Hematopoietic multipotent progenitor cell treated with erythropoietin and hydrocortisone succinate and interleukin-3 and kit ligand, for 8 days (in vitro differentiated cells): Measurements from ENCODE around the gene PRR14.
"Not testable (repeated sequence)": the region's sequence is repeated elsewhere in the genome, so short reads cannot be mapped to it uniquely, and the experiment has no call there.

ENCODE experiments used
- DNase-seq: peaks from one replicate; pipeline ENCODE4 v3.0.0-alpha.2; 2015

PRR14 gene

DNA sequence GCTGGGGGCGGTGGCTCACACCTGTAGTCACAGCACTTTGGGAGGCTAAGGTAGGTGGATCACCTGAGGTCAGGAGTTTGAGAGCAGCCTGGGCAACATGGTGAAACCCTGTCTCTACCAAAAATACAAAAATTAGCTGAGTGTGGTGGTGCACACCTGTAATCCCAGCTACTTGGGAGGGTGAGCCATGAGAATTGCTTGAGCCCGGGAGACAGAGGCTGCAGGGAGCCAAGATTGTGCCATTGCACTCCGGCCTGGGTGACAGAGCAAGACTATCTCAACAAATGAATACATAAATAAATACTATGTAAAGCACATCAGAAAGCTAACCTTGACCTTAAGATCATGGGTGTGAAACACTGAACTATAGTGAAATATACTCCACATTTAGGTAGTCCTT is 45.9 kb downstream of the PRR14 start:
- not testable (repeated sequence) for DNase-seq

DNA sequence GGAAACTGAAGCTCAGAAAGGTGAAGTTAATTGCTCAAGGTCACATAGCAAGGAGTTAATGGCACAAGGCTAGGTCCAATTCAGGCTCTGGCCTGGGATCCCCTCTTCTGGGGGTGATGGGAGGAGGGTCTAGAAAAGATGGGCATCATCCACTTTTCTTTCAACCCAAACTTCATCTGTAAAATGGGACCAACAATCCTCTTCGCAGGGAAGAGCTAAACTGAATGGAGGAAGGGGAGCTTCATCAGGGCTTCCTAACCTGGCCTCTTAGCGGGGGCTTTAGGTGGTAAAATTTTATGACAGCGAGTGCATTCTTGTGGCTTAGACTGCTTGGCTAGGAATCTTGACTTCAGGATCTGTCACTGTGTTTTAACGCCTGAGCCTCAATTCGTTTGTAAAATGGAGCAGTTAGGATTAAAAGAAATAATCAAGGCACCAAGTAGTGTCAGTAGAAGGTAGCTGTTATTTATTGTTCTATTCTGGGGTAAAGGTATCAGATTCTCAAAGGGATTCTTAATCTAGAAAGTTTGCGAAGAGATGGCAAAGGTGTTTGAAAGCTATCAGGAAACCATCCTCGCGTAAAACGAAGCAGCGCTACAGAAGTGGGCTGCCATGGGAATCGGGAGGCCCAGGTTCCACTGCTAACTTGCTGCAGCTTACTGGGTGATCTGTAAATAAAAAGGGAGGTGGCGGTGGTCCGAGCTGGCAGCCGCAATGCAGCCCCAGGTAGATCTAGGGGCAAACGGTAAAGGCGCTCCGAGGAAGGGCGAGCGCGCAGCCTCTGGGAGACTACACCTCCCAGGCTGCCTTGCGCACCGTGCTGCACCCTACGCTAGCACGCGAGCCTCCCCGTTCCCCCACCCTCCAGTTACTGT is 46.7 kb downstream of the PRR14 start:
- DNase-seq, result no peak

DNA sequence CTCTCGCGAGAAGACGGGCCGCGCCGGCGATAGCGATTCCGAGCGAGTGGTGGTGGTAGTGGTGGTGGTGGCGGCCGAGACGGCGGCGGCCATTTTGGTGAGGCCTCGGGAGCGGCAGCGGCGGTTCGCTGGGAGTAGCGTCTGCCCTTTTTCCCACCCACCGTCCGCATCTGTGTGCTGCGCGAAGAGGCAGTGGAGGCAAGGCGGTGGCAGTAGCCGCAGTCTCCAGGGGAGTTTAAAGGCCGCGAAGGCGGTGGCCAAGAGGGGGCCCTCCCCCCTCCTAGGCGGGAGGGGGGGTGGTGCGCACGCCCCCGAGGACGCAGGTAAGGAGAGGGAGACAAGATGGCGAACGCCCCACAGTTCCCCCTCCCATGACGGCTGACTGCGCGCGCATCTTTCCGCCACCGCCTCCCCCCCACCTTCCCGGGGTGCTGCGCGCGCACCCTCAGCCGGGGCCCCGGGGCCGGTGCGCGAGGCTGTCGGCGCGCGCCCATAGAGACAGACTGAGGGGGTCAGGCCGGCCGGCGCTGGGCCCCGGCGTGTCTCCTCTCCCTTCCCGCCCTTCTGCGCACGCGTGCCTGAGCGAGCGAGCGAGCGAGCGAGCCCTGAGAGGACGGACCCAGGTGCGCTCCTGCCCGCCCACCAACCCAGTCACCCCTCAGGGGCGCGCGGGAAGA is 47.5 kb downstream of the PRR14 start:
- DNase-seq, result peak; percentile 97

DNA sequence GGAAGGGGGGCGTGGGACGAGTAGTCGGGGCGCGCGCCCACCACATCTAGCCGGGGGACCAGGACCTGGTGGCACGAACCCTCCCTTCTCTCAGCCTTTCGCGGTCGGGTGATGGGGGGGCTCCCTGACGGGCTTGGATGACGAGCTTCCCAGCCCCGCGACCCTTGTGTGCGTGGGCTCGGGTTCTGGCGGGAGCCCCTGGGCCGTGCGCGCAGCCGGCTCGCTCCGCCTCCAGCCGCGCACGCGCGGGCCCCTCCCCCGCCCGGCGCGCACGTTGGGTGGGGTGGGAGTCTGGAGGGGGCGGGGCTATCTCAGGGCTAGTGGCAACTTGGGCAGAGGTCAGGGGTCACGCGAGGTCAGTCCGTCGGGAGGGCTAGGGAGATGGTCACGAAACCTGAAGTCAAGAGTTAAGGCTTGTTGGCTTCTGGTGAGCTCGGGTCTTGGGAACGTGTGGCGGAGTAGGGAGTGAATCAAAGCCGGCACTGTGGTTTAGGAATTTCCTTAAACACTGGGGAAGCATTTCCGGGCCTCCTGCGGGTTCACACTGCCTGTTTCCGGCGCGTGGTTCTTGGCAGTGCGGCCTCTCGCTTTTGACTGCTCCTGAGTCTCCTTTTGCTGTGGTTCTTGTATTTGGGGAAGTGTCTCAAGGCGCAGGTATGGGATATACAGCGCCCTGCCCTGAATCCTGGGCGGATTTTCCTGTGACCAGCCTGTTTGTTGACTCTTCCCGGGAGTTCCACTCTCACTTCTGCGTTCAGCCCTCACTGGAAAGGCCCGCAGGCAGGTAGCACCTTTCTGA is 48.3 kb downstream of the PRR14 start, which contains the start of gene SRCAP:
Gene SRCAP (plus strand): TSS at position 356 of the 799 bp plus-strand sequence. CDS start 1,654 bp downstream, outside the sequence.
- peak; percentile 84 for DNase-seq

DNA sequence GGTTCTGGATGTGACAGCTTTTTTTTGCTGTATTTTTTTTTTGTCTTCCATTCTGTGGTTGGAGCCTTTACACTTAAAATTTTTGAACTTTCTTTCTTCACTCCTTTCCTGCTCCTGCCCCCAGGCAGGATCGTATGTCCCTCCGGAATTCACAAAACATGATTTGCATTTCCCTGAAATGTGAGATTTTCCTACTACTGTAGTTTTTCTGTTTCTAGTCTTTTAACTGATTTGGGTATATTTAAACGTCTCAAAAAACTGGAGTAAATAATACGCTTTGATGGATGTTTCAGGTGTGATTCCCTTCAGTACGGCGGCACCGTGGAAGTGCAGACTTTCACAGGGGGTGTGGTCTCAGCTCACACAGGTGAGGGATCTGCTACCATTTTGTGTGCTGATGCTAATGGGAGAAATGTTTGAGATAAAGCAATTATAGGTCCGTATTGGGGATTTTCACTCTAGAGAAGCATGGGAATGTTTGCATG is 48.9 kb downstream of the PRR14 start:
- DNase-seq, result no peak

DNA sequence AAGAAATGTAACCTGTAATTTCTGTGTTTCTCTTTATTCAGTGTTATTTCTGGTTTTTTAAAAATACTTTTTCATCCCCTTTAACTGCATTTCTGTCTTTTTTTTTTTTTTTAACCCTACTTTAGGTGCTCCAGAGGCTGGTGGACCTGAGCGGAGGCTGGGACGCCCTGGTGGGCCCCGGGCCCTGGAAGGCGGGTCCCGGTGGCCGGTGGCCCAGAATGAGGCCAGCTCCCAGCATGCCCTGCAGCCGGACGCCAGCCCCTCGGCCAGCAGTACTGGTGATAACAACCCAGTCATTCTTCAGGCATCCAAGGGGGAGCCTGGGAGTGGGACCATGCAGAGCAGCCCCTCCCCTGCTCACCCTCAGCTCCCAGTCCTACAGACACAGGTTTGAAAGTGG is 49.7 kb downstream of the PRR14 start:
- no peak for DNase-seq

DNA sequence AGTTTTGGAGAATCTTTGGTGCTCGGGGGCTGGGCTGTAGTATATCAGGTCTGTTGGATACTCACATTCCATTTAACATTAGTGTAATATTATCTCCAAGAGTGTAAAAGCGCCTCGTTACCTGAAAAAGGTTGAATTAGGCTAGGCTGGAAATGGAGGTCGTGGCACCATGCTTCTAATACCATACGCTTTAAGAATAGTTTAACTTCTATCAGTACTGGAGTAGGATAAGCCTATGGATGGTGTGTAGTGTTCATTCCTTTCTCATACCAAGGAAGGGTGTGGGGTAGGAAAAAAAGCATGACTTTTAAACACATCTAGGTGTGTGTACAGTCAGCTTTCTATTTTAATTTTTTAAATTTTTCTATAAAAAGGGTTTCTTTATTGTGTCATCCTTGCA is 50.2 kb downstream of the PRR14 start:
- DNase-seq, result no peak

DNA sequence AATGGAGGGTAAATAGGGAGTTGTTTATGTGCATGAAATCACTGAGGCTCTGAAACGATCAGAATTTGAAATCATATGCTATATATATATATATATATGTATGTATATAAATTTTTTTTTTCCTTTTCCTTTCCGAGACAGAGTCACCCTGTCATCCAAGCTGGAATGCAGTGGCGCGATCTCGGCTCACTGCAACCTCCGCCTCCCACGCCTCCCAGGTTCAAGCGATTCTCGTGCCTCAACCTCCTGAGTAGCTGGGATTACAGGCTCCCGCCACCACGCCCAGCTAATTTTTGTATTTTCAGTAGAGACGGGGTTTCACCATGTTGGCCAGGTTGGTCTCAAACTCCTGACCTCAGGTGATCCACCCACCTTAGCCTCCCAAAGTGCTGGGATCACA is 52.3 kb downstream of the PRR14 start:
- not testable (repeated sequence) for DNase-seq

DNA sequence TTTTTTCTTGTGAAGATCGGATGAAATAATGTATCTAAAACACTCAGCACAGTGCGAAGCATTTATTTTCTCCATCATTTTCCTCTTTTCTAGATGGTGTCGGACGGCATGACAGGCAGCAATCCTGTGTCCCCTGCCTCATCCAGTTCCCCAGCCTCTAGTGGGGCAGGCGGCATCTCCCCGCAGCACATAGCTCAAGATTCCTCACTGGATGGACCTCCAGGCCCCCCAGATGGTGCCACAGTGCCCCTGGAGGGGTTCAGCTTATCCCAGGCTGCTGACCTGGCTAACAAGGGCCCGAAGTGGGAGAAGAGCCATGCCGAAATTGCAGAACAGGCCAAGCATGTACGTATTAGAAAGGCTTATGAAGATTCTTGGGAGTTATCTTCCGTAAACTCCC is 53.2 kb downstream of the PRR14 start:
- DNase-seq, result no peak
